GM19099 (cell line): ENCODE results near the gene CACFD1.

Source experiments
- POLR2A ChIP-seq: IDR thresholded peaks from 3 replicates; pipeline ENCODE4 v1.6.1; 2011; ENCODE audit warnings: low read depth; ENCODE audit not compliant: insufficient read length; ENCODE audit errors: extremely low read depth

CACFD1 gene

GRCh38 chr9:133492061-133493021, 32.6 kb downstream of the CACFD1 start:
- no peak for TF ChIP-seq POLR2A

- TF ChIP-seq POLR2A = no peak
These were observed 33.6 kb downstream of the CACFD1 start for GRCh38 chr9:133493428-133493827.

GRCh38 chr9:133493845-133494540, 34.2 kb downstream of the CACFD1 start:
- no peak for TF ChIP-seq POLR2A

- no peak for TF ChIP-seq POLR2A
These were observed 35.0 kb downstream of the CACFD1 start for GRCh38 chr9:133494636-133495326.

GRCh38 chr9:133495327-133496293, 35.8 kb downstream of the CACFD1 start:
- no peak for TF ChIP-seq POLR2A

- no peak for TF ChIP-seq POLR2A
These were observed 37.4 kb downstream of the CACFD1 start for GRCh38 chr9:133496861-133497842.

GRCh38 chr9:133499132-133499891, 39.5 kb downstream of the CACFD1 start:
- no peak for TF ChIP-seq POLR2A

GRCh38 chr9:133499892-133500270, 40.1 kb downstream of the CACFD1 start:
- TF ChIP-seq POLR2A = no peak

- no peak for TF ChIP-seq POLR2A
These were observed 42.3 kb downstream of the CACFD1 start for GRCh38 chr9:133502112-133502511.

- no peak for TF ChIP-seq POLR2A
These were observed 45.5 kb downstream of the CACFD1 start for GRCh38 chr9:133505186-133505830.

- no peak for TF ChIP-seq POLR2A
These were observed 46.3 kb downstream of the CACFD1 start for GRCh38 chr9:133505901-133506652.
